GM23338 (cell line): Measurements from ENCODE around the gene MYO5A.
"Not testable (repeated sequence)": the region's sequence is repeated elsewhere in the genome, so short reads cannot be mapped to it uniquely, and the experiment has no call there.

Source experiments
- CREB1 ChIP-seq: fragments of 250-450 bp; sonication (Bioruptor Pico); IDR thresholded peaks from 2 replicates; pipeline ENCODE4 v1.5.0; 2020; ENCODE audit warnings: low read depth, mild to moderate bottlenecking, moderate library complexity
- CTCF ChIP-seq, 2 experiments: fragments of 200-600 bp in 1 of 2; sonication (generic) in 1 of 2; conservative IDR thresholded peaks; 2 replicates each; pipeline versions ENCODE4 v1.5.1 to v1.6.1; 2016 to 2017; ENCODE audit warnings: antibody characterized with exemption in 2 of 2, low read depth in 2 of 2, mild to moderate bottlenecking in 2 of 2, moderate library complexity in 1 of 2
- EZH2 ChIP-seq: fragments of 200-600 bp; sonication (generic); IDR thresholded peaks from one replicate; pipeline ENCODE4 v1.8.0; 2017; ENCODE audit warnings: antibody characterized with exemption, mild to moderate bottlenecking, low read depth; ENCODE audit not compliant: unreplicated experiment
- EZH2phosphoT487 ChIP-seq: fragments of 200-600 bp; sonication (generic); IDR thresholded peaks from one replicate; pipeline ENCODE4 v1.8.1; 2018; ENCODE audit warnings: antibody characterized with exemption; ENCODE audit not compliant: unreplicated experiment
- JUNB ChIP-seq: IDR thresholded peaks from one replicate; pipeline ENCODE4 v1.6.1; 2016; ENCODE audit warnings: antibody characterized with exemption; ENCODE audit not compliant: unreplicated experiment
- POLR2AphosphoS5 ChIP-seq: IDR thresholded peaks from 2 replicates; pipeline ENCODE4 v1.6.1; 2016; ENCODE audit warnings: antibody characterized with exemption, low read depth
- REST ChIP-seq: IDR thresholded peaks from one replicate; pipeline ENCODE4 v1.6.1; 2018; ENCODE audit warnings: antibody characterized with exemption; ENCODE audit not compliant: unreplicated experiment
- TF ChIP-seq, protein P1 (sequence below): IDR thresholded peaks from 2 replicates; pipeline ENCODE4 v1.6.1; 2016; ENCODE audit warnings: antibody characterized with exemption

GRCh38 chr15:52574623-52575022 lies 45.9 kb upstream of the MYO5A start:
- not testable (repeated sequence) for TF ChIP-seq CTCF (conservative IDR thresholded peaks at IDR 0.05; ENCODE audit: low read depth in 2 of 2); EZH2; JUNB; POLR2AphosphoS5; REST; CREB1 (CRISPR knock-in tag); EZH2phosphoT487
- TF ChIP-seq, protein P1, sequence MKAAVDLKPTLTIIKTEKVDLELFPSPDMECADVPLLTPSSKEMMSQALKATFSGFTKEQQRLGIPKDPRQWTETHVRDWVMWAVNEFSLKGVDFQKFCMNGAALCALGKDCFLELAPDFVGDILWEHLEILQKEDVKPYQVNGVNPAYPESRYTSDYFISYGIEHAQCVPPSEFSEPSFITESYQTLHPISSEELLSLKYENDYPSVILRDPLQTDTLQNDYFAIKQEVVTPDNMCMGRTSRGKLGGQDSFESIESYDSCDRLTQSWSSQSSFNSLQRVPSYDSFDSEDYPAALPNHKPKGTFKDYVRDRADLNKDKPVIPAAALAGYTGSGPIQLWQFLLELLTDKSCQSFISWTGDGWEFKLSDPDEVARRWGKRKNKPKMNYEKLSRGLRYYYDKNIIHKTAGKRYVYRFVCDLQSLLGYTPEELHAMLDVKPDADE: not testable (repeated sequence)
